ENCODE measurements around the gene TANC1.
A peak's percentile ranks its signal among the peaks of the same experiment; 100 is the strongest.

The TANC1 gene

DNA sequence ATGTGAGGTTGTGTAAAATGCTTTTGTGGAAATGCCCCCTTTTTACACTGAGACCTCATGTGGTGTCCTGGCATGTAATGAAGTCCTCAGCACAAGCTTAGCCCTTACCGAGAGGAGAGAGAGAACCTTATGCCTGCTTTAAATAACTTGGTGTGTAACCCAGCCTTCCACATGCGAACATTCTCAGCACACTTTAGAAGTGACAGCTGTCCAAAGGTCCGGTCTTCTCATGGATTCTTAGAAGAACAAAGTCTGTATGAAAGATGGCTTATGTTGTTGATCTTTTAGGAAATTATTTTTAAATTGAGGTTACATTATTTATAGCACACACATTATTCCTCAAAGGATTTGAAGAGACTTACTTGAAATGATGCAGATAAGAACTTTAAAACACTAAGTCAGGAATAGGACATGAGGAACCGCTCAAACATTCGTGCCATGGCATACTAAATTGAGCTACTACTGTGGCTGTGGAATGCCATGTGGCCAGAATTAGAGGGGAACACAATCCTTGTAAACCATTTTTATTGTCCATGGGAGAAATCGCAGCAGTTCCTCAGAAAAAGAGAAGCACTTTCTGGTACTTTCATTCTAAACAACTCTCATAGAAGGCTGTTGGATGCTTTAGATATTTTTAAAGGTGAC lies 238.4 kb downstream of the TANC1 start:
- no peak for DNase-seq

DNA sequence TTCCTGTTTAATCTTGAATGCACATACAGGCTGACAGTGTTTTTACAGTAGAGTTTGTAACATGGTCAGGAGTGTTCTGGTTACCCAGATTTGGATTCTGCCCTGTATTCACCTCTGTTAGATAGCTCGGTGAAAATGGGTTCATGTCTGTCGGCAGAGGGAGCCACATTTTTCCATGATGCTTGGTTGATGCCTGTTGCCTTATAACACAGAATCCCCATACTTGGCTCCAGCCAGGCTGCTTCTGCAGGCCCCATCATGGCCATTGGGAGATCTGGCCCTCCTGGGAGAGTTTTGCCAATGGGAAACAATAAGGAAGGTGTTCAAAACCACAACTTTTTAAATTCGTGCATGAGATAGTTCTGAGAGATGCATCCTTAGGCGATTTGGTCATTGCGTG lies 240.0 kb downstream of the TANC1 start:
- DNase-seq, result no peak

GRCh38 chr2:159209341-159210306 lies 241.2 kb downstream of the TANC1 start:
- no peak for DNase-seq

DNA sequence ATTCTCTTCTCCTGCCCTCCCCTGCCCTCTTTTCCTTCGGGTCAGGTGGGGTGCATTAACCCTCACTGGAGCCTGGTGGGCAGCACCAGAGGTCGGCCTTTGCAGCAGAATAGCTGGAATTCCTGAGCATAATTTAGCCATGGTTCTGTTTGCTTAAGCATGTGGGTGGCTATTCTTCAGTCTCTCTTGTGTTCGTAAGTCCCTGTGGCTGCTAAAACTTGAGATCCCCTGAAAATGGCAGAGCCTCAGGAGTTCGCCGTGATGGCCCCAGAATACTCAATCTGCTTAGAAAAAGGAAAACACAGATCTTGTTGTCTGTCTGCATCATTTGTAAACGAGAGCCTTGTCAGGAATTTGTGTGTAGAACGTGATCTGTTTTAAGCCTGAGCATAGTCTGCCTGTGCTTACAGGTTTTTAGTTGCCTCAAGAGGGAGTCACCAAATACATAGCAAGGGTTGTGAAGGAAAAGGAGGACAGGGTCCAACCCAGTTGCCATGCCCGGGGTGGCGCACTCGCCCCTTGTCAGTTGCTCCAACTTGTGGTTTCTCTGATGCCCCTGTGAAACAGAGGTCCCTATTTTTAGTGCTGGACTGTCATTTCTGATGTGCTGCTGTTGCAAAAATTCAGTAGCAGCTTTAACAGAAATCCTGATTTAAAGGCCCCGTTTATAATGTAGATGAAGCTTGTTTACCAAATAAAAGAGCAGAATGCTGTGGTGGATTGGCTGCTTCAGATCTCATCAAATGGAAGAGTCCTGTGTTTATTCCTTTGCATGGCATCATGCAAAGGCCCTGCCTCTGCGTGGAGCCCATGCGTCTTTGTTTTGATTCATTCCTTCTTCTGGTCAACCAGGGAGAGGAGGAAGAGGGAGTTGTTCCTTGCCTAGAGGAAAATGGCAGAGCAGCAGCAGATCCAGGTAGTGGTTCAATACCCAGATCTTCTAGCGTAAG lies 243.3 kb downstream of the TANC1 start:
- no peak for DNase-seq

GRCh38 chr2:159213296-159213695 lies 244.9 kb downstream of the TANC1 start:
- no peak for DNase-seq

GRCh38 chr2:159214325-159214865 lies 246.0 kb downstream of the TANC1 start:
- no peak for DNase-seq

DNA sequence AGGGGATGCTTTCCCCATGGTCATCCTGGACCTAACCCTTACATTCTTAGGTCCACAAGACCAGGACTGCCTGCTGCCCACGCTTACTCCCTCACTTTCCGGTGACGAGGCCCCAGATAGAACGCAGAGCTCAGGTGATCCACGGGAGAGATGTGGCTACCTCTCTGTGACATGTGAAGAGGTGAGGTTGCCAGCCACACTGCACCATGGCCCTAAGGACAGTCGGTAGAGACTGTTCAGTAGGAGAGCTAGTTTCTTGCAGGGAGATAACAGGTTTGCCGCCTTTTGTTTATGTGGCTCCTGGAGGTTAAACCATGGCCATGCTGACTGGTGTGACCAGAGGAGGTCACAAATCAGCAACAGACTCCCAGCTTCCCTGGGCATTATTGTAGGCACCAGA lies 246.7 kb downstream of the TANC1 start:
- no peak for DNase-seq

- no peak for DNase-seq
Measured at GRCh38 chr2:159217676-159218075, 249.2 kb downstream of the TANC1 start.

DNA sequence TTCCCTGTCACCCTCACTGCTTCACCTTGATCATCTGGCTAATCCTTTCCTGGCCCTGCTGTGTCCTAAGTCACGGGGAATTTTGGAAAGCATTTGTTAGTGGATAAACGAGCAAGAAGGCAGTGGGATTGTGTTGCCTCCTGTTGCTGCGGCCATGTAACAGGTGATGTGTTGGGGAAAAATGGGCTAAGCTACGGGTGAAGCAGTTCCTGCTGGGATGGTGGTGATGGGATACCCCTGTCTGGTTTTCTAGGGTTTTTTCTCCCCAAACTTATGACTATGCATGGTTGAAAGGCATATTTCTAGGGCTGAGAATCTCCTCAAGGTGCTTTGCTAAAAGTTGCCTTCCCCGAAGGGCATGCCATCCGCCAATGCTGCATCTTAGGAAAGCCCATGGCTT lies 249.9 kb downstream of the TANC1 start:
- no peak for DNase-seq

DNA sequence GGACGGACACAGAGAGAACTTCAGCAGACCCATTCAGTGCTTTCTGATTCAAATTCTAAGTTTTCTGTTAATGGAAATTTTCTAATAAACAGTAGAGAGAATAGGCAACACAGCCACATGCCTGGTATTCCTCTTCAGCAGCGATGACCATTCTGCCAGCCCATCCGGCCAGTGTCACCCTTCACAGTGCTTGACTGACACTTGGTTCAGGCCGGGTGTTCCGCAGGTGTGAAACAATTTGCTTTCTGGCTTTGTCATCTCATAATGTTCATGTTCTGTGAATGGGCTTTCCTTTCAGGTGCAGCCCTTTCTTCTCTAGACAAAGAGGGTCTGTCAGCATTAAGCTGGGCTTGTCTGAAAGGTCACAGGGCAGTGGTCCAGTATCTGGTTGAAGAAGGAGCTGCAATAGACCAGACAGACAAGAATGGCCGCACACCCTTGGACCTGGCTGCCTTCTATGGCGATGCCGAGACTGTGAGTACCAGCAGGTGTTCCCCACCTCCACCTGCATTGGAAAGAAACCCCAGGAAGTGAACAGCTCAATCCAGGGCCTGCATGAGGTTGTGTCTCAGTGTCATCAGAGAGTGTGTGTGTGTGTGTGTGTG lies 251.1 kb downstream of the TANC1 start:
- DNase-seq, result no peak

GRCh38 chr2:159224061-159224813 lies 255.8 kb downstream of the TANC1 start:
- DNase-seq, result no peak

DNA sequence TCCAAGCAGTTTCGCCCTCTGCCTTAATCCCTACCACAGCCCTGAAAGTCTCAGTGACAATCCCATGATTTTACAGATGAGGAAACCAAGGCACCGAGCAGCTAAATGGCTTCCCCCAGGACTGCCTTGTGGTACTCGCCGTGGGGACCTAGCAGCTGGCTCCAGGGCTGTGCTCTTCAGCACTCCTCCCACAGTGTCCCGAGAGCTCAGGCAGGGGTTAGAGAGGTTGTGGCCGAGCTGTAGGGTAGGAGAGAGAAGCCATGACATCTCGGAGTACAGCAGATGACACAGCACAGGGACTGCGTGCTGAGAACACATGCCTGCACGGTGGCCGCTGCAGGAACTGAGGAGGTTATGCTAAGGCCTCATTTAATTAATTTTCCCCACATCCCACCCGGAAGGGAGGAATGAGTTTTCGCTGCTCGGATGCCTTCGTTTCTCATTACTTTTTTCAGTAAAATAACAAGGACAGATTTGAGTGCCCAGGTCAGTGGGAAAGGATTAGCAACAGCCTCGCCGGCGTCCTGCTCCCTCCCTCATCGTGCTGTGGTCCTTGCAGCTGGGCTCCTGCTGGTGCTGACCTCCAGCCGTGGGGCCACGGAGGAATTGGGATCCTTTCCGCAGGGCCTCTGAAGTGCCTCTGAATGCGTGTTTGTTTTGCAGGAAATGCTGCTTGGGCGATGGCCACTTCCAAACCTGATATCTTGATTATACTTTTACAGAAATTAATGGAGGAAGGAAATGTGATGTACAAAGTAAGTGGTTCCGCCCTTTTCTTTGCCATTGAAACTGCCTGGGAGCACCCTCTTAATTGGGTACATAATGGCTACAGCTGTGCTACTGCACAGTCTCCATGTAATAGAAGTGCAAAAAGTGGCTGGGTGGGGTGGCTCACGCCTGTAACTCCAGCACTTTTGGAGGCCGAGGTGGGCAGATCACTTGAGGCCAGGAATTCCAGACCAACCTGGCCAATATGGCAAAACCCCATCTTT lies 256.9 kb downstream of the TANC1 start:
- DNase-seq, result no peak

GRCh38 chr2:159226059-159226461 lies 257.6 kb downstream of the TANC1 start:
- DNase-seq, result no peak

- no peak for DNase-seq
Measured at GRCh38 chr2:159226608-159227385, 258.4 kb downstream of the TANC1 start.

DNA sequence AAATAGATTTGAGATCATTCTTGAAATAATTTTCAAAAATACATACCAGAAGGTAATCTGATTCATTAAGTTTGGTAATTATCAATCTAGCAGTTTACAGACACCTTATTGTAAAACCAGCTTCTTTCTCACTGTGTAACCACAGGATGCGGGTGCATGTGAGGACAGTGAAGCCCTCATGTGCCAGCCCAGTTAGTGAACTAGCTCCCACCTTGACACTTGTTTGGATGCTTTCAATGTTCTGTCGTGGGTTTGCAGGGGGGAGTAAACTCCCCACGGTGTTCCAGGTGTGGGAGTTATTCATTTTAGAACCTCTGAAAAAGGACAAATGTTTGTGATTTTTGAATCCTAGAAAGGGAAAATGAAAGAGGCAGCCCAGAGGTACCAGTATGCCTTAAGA lies 259.0 kb downstream of the TANC1 start:
- DNase-seq, result no peak

- DNase-seq, result no peak
Measured at GRCh38 chr2:159228081-159228581, 259.7 kb downstream of the TANC1 start.

- peak; percentile 47 for DNase-seq
Measured at GRCh38 chr2:159229476-159230144, 261.2 kb downstream of the TANC1 start.

GRCh38 chr2:159230145-159230877 lies 261.9 kb downstream of the TANC1 start:
- no peak for DNase-seq
